ENCODE data around the gene TADA2A. TPM values are rescaled to one million over a fixed set of nuclear protein-coding genes. Genes with fewer than 3 reads are reported as not detected.

TADA2A gene
- total RNA-seq, 1 experiment from 2014 or later: 24.6 TPM

DNA sequence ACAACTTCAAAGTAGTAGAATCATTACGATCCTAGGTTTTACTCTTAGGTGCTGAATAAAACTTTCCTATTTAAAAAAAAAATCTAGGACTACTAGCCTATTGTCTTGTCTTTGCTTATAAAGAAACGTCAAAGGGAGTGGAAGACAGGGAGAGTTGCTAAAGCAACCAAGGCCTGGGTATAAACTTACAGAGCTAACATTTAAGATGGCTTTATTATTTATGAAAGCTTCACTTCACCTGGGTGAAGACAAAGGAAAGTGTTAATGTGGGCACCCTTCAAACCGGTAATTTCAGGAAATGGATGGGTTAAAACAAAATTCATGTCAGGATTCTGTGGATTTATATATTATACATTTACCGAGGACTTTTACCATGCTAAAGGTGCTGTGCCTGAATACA, 85.5 kb downstream of the TADA2A start:
- BruUV-seq (replicated peaks): no TSS peak
- ChIA-PET POLR2A (no interaction called here), CTCF (no interaction called here), RAD21 (ENCODE audit: low non-redundant PET in 1 of 2, low total read pairs in 2 of 2, uncharacterized antibody in 2 of 2, unreplicated experiment in 2 of 2) (no interaction called here)
- DNase-seq (ENCODE audit: low read depth, low spot score): no peak
- peaks cover 71% of the 10 kb centered on the region for H3K79me2 ChIP-seq (ENCODE audit: insufficient read depth, low read length)
- intact Hi-C loops (cut with micrococcal nuclease): loop anchor here (5.0 kb wide), 1 partner anchor 115 kb away; the partner anchor contains the start of gene SYNRG
- H3K9ac ChIP-seq (ENCODE audit: low read length): no peak overlapping the region
- TF ChIP-seq TCF7L2 (IDR thresholded peaks at IDR 0.05; ENCODE audit: borderline replicate concordance, extremely low read depth, insufficient read depth, insufficient read length) (no peak), POLR2A (IDR thresholded peaks at IDR 0.05; ENCODE audit: borderline replicate concordance, extremely low read depth, insufficient read depth, insufficient read length) (no peak), POLR2AphosphoS5 (IDR thresholded peaks at IDR 0.05; ENCODE audit: low read depth, low read length) (no peak), FOSL1 (IDR thresholded peaks at IDR 0.05; ENCODE audit: low read depth) (no peak), EZH2 (IDR thresholded peaks at IDR 0.05) (no peak), SIN3A (IDR thresholded peaks at IDR 0.05; ENCODE audit: low read depth) (no peak), RAD21 (IDR thresholded peaks at IDR 0.05; ENCODE audit: low read depth) (no peak), ELF1 (IDR thresholded peaks at IDR 0.05; ENCODE audit: borderline replicate concordance, low read depth) (no peak), SRF (IDR thresholded peaks at IDR 0.05; ENCODE audit: low read depth) (no peak), SP1 (IDR thresholded peaks at IDR 0.05; ENCODE audit: low read depth) (no peak), ZFX (IDR thresholded peaks at IDR 0.05) (no peak), YY1 (IDR thresholded peaks at IDR 0.05; ENCODE audit: extremely low read depth, insufficient replicate concordance, low read depth, low read length) (no peak), CEBPB (IDR thresholded peaks at IDR 0.05; ENCODE audit: low read depth) (no peak), CBX3 (IDR thresholded peaks at IDR 0.05; ENCODE audit: low read depth) (no peak), JUND (IDR thresholded peaks at IDR 0.05) (no peak)
- TF ChIP-seq, protein P1, sequence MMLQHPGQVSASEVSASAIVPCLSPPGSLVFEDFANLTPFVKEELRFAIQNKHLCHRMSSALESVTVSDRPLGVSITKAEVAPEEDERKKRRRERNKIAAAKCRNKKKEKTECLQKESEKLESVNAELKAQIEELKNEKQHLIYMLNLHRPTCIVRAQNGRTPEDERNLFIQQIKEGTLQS (IDR thresholded peaks at IDR 0.05): no peak
- TF ChIP-seq, protein P2, sequence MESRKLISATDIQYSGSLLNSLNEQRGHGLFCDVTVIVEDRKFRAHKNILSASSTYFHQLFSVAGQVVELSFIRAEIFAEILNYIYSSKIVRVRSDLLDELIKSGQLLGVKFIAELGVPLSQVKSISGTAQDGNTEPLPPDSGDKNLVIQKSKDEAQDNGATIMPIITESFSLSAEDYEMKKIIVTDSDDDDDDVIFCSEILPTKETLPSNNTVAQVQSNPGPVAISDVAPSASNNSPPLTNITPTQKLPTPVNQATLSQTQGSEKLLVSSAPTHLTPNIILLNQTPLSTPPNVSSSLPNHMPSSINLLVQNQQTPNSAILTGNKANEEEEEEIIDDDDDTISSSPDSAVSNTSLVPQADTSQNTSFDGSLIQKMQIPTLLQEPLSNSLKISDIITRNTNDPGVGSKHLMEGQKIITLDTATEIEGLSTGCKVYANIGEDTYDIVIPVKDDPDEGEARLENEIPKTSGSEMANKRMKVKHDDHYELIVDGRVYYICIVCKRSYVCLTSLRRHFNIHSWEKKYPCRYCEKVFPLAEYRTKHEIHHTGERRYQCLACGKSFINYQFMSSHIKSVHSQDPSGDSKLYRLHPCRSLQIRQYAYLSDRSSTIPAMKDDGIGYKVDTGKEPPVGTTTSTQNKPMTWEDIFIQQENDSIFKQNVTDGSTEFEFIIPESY (IDR thresholded peaks at IDR 0.05; ENCODE audit: extremely low read depth, insufficient replicate concordance, low read length): no peak
- TF ChIP-seq, protein P3, sequence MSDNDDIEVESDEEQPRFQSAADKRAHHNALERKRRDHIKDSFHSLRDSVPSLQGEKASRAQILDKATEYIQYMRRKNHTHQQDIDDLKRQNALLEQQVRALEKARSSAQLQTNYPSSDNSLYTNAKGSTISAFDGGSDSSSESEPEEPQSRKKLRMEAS (IDR thresholded peaks at IDR 0.05): no peak
- TF ChIP-seq, protein P4, sequence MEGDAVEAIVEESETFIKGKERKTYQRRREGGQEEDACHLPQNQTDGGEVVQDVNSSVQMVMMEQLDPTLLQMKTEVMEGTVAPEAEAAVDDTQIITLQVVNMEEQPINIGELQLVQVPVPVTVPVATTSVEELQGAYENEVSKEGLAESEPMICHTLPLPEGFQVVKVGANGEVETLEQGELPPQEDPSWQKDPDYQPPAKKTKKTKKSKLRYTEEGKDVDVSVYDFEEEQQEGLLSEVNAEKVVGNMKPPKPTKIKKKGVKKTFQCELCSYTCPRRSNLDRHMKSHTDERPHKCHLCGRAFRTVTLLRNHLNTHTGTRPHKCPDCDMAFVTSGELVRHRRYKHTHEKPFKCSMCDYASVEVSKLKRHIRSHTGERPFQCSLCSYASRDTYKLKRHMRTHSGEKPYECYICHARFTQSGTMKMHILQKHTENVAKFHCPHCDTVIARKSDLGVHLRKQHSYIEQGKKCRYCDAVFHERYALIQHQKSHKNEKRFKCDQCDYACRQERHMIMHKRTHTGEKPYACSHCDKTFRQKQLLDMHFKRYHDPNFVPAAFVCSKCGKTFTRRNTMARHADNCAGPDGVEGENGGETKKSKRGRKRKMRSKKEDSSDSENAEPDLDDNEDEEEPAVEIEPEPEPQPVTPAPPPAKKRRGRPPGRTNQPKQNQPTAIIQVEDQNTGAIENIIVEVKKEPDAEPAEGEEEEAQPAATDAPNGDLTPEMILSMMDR (IDR thresholded peaks at IDR 0.05 in 2 of 3, conservative IDR thresholded peaks at IDR 0.05 in 1 of 3; ENCODE audit: borderline replicate concordance in 1 of 3, insufficient read depth in 1 of 3, low read depth in 2 of 3, low read length in 2 of 3): no peak
- no peak for ATAC-seq
- H3K36me3 ChIP-seq (ENCODE audit: control insufficient read depth in 1 of 2, insufficient read depth in 2 of 2, low read length in 2 of 2): no peaks in the 10 kb centered on the region
- no peaks in the 10 kb centered on the region for H3K9me3 ChIP-seq (ENCODE audit: control insufficient read depth in 1 of 2, insufficient read depth in 1 of 2, low read depth in 1 of 2, low read length in 2 of 2)
- H3K4me1 ChIP-seq (ENCODE audit: control insufficient read depth in 1 of 2, insufficient read depth in 2 of 2, low read length in 2 of 2): peaks cover 52 to 72% of the 10 kb centered on the region in 2 experiments
- no peak overlapping the region for H3K4me3 ChIP-seq (replicated peaks in 1 of 2; ENCODE audit: low read depth in 1 of 2, low read length in 2 of 2)
- peak overlapping the region; percentile 86 for H3K4me2 ChIP-seq (ENCODE audit: low read length)
- H3K9me2 ChIP-seq (ENCODE audit: insufficient read depth): no peaks in the 10 kb centered on the region
- H4K20me1 ChIP-seq (ENCODE audit: insufficient read depth): peaks cover 9% of the 10 kb centered on the region; the same call in 1 of the 2 replicates
- H3K27me3 ChIP-seq (ENCODE audit: insufficient read depth, low read length): no peaks in the 10 kb centered on the region
- H3K27ac ChIP-seq (ENCODE audit: low read depth, low read length): no peak overlapping the region
- no peak overlapping the region for H2AFZ ChIP-seq (ENCODE audit: low read depth, low read length, poor library complexity, severe bottlenecking)
